Gastrocnemius medialis (tissue), 4 donors: ENCODE data around the gene INTS11. TPM values are rescaled to one million over a fixed set of nuclear protein-coding genes. Genes with fewer than 3 reads are reported as not detected.

Experiments
- ATAC-seq, 2 donors: fragments of 150-250 bp; one replicate each; pipeline ENCODE4 v1.9.1; 2016
- DNase-seq, 2 donors: peaks; one replicate each; pipeline ENCODE4 v3.0.0-alpha.2; 2019
- H3K27ac ChIP-seq, 4 donors: fragments of 200-600 bp; sonication (generic); 1 replicate in 1 of 4; 2 replicates in 3 of 4; pipeline ENCODE4 v1.5.1; 2016 to 2018; ENCODE audit warnings: mild to moderate bottlenecking in 2 of 4, moderate library complexity in 1 of 4
- H3K27me3 ChIP-seq, 3 donors: fragments of 200-600 bp; sonication (generic) in 2 of 3; 1 replicate in 1 of 3; 2 replicates in 2 of 3; pipeline versions ENCODE4 v1.5.1 to v1.6.0; 2016 to 2019; ENCODE audit warnings: mild to moderate bottlenecking in 1 of 3, moderate library complexity in 1 of 3
- H3K36me3 ChIP-seq, 2 donors: fragments of 200-600 bp; sonication (generic) in 1 of 2; one replicate each; pipeline ENCODE4 v1.5.1; 2017 to 2018
- H3K4me1 ChIP-seq, 2 donors: fragments of 200-600 bp; sonication (generic) in 1 of 2; one replicate each; pipeline ENCODE4 v1.5.1; 2016 to 2017; ENCODE audit warnings: mild to moderate bottlenecking in 2 of 2
- H3K4me3 ChIP-seq, 4 donors: fragments of 200-600 bp; sonication (generic) in 3 of 4; 1 replicate in 1 of 4; 2 replicates in 3 of 4; pipeline ENCODE4 v1.5.1; 2016 to 2019; ENCODE audit warnings: mild to moderate bottlenecking in 2 of 4
- H3K9me3 ChIP-seq, 3 donors: fragments of 200-600 bp; sonication (generic) in 2 of 3; 1 replicate in 1 of 3; 2 replicates in 2 of 3; pipeline ENCODE4 v1.5.1; 2016 to 2019
- POLR2A ChIP-seq, 2 donors: fragments of 450-650 bp; IDR thresholded peaks; one replicate each; pipeline ENCODE4 v1.6.1; 2017; ENCODE audit warnings: antibody characterized with exemption in 2 of 2, mild to moderate bottlenecking in 2 of 2, moderate library complexity in 2 of 2
- in situ Hi-C, 4 donors: fragments of 200-750 bp; cut with MboI; loops; one replicate each; pipeline versions ENCODE4 v1.15.0 to v1.8.0; 2017; ENCODE audit warnings: low sequenced_read_pairs in 4 of 4
- intact Hi-C: fragments of 100-400 bp; cut with DNase I; formaldehyde crosslinking; loops from one replicate; pipeline ENCODE4 v1.15.1; 2023; ENCODE audit warnings: low total_unique reads
- total RNA-seq, 4 donors: library from RNA; depleted of rRNA; stranded (reverse); fragments of >200 nt; gene quantifications; one replicate each; pipeline versions ENCODE4 v1.1.0 to v1.2.3, GENCODE V29; 2016
- TF ChIP-seq, protein P1 (sequence below), 5 experiments: fragments of 450-650 bp in 3 of 5; fragments of 200-600 bp in 2 of 5; sonication (generic) in 2 of 5; IDR thresholded peaks in 4 of 5; conservative IDR thresholded peaks in 1 of 5; 1 replicate in 4 of 5; 2 replicates in 1 of 5; pipeline ENCODE4 v1.5.1; 2016 to 2019; ENCODE audit warnings: antibody characterized with exemption in 5 of 5, mild to moderate bottlenecking in 3 of 5, moderate library complexity in 3 of 5

The INTS11 gene
- total RNA-seq, 4 donors from 2014 or later = 74.0 to 94.4 (median 84.7) TPM

GRCh38 chr1:1313500-1314236 is 10.8 kb downstream of the INTS11 start:
- Histone ChIP-seq H3K4me3 (no peak overlapping the region), H3K27me3 (no peaks in the 10 kb centered on the region), H3K27ac (peak overlapping the region in 1 of 4 donors; percentile 38), H3K36me3 (peaks cover 0 to 47% of the 10 kb centered on the region in 2 donors), H3K4me1 (peaks cover 20 to 29% of the 10 kb centered on the region in 2 donors), H3K9me3 (no peaks in the 10 kb centered on the region)
- ATAC-seq (no peak), DNase-seq (no peak)
- in situ Hi-C loops = no loop called here
- intact Hi-C loops = loop anchor here (10.0 kb wide), 1 partner anchor 359 kb away; the partner anchor contains the start of gene NOC2L
- no peak for TF ChIP-seq POLR2A (IDR thresholded peaks at IDR 0.05)
- TF ChIP-seq, protein P1, sequence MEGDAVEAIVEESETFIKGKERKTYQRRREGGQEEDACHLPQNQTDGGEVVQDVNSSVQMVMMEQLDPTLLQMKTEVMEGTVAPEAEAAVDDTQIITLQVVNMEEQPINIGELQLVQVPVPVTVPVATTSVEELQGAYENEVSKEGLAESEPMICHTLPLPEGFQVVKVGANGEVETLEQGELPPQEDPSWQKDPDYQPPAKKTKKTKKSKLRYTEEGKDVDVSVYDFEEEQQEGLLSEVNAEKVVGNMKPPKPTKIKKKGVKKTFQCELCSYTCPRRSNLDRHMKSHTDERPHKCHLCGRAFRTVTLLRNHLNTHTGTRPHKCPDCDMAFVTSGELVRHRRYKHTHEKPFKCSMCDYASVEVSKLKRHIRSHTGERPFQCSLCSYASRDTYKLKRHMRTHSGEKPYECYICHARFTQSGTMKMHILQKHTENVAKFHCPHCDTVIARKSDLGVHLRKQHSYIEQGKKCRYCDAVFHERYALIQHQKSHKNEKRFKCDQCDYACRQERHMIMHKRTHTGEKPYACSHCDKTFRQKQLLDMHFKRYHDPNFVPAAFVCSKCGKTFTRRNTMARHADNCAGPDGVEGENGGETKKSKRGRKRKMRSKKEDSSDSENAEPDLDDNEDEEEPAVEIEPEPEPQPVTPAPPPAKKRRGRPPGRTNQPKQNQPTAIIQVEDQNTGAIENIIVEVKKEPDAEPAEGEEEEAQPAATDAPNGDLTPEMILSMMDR (IDR thresholded peaks at IDR 0.05 in 4 of 5, conservative IDR thresholded peaks at IDR 0.05 in 1 of 5) = no peak

GRCh38 chr1:1312450-1313314 is 11.8 kb downstream of the INTS11 start:
- no peak overlapping the region for H3K4me3 ChIP-seq
- no peaks in the 10 kb centered on the region for H3K9me3 ChIP-seq
- peaks cover 0 to 47% of the 10 kb centered on the region in 2 donors for H3K36me3 ChIP-seq
- H3K4me1 ChIP-seq = peaks cover 11 to 19% of the 10 kb centered on the region in 2 donors
- DNase-seq = no peak
- no peaks in the 10 kb centered on the region for H3K27me3 ChIP-seq
- intact Hi-C loops (loop anchor here (10.0 kb wide), 1 partner anchor 358 kb away; the partner anchor contains the start of gene NOC2L), in situ Hi-C loops (no loop called here)
- no peak for ATAC-seq
- TF ChIP-seq, protein P1 (IDR thresholded peaks at IDR 0.05 in 4 of 5, conservative IDR thresholded peaks at IDR 0.05 in 1 of 5) = no peak
- TF ChIP-seq POLR2A (IDR thresholded peaks at IDR 0.05) = no peak
- peak overlapping the region in 2 of 4 donors; percentile 11 to 38 for H3K27ac ChIP-seq

DNA sequence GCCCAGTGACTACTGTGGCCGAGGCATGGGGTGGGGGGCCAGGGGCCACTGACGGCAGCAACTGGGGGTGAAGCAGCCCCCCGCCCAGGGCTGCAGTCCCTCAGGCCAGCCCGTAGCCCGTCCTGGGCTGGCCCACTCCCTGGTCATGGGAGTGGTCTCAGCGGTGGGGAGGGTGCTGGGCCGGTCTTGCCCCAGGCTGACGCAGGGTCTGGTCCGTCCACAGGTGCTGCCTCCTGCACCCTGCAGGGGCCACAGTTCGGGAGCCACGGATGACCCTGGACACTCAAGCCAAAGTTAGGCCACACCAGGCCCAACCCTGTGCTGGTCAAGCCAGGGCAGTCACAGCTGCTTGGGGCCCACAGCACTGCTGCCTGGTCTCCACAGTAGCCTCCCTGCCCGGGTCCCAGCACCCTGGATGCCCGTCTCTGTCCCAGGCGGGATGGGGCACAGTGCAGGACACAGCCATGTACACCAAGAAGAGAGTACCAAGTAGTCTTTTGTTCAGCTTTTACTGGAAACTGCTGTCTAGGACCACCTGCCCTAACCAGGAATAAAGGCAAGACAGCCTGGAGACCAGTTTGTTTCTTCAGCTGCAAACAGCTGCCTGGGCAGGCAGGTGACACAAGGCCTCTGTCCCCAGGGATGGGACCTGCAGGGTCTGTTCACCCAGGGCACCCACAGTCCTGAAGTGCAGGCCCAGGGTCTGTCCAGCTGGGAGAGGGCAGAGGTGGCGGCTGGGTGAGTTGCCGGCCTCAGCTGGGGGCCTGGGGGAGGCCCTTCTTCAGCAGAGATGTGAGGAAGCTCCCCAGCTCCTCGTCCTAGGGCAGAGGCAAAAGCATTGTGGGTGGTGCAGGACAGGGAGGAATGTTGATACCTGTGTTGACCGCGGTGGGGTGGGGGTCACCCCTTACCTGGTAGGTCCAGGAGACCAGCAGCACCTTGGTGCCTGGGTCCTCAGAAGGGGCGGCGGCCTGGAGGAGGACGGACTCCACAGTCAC is 13.1 kb downstream of the INTS11 start:
- intact Hi-C loops (loop anchor here (10.0 kb wide), 1 partner anchor 357 kb away; the partner anchor contains the start of gene NOC2L), in situ Hi-C loops (no loop called here)
- H3K27ac ChIP-seq = peak overlapping the region in 1 of 4 donors; percentile 13
- H3K27me3 ChIP-seq = no peaks in the 10 kb centered on the region
- DNase-seq (no peak), ATAC-seq (no peak)
- no peaks in the 10 kb centered on the region for H3K9me3 ChIP-seq
- H3K4me1 ChIP-seq = peaks cover 17 to 23% of the 10 kb centered on the region in 2 donors
- TF ChIP-seq, protein P1 (IDR thresholded peaks at IDR 0.05 in 4 of 5, conservative IDR thresholded peaks at IDR 0.05 in 1 of 5) = no peak
- no peak for TF ChIP-seq POLR2A (IDR thresholded peaks at IDR 0.05)
- H3K36me3 ChIP-seq = peaks cover 0 to 43% of the 10 kb centered on the region in 2 donors
- no peak overlapping the region for H3K4me3 ChIP-seq

DNA sequence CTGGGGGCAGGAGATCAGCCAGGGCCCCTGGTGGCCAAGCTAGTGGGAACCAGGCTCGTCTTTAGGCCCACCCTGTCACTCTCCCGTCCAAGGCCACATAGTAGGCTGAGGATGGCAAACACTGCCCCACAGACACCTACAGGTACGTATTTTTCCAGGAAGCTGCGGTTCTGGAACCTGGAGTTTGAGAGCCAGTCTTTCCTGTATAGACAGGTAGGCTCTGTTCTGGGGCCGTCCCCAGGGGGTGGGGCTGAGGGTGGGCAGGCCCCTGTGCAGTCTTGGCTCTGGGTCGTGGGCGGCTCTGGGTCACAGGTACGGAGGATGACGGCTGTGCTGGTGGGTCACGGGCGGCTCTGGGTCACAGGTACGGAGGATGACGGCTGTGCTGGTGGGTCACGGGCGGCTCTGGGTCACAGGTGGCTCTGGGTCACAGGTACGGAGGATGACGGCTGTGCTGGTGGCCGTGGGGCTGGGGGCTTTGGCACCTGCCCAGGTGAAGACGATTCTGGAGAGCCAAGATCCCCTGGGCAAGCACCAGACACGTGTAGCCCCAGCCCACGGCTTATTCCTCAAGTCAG is 13.9 kb downstream of the INTS11 start:
- DNase-seq (no peak), ATAC-seq (no peak)
- H3K27ac ChIP-seq = peak overlapping the region in 2 of 4 donors; percentile 88 to 100
- intact Hi-C loops = loop anchor here (10.0 kb wide), 1 partner anchor 356 kb away; the partner anchor contains the start of gene NOC2L
- no peaks in the 10 kb centered on the region for H3K9me3 ChIP-seq
- peaks cover 0 to 40% of the 10 kb centered on the region in 2 donors for H3K36me3 ChIP-seq
- no peak overlapping the region for H3K4me3 ChIP-seq
- TF ChIP-seq, protein P1 (IDR thresholded peaks at IDR 0.05 in 4 of 5, conservative IDR thresholded peaks at IDR 0.05 in 1 of 5) = no peak
- no peak for TF ChIP-seq POLR2A (IDR thresholded peaks at IDR 0.05)
- no peaks in the 10 kb centered on the region for H3K27me3 ChIP-seq
- peaks cover 26 to 31% of the 10 kb centered on the region in 2 donors for H3K4me1 ChIP-seq
- in situ Hi-C loops = no loop called here
